HEK293 (cell line): Measurements from ENCODE around the gene ZCCHC3.

ENCODE experiments used
- CTCF ChIA-PET: fragments of 350-600 bp; formaldehyde crosslinking; extraction: SDS; loops from one replicate; lab custom pipeline; 2021; ENCODE audit warnings: antibody characterized with exemption; lab: Yijun Ruan, JAX
- POLR2A ChIA-PET: fragments of 300-600 bp; formaldehyde crosslinking; extraction: SDS; loops from one replicate; lab custom pipeline; 2020; ENCODE audit warnings: antibody characterized with exemption, inconsistent platforms; lab: Yijun Ruan, JAX
- H3K27ac ChIP-seq: fragments of 200-500 bp; sonication (Bioruptor generic); 2 replicates; pipeline ENCODE4 v1.5.1; 2014; ENCODE audit warnings: low read depth, low read length, control low read depth, inconsistent platforms; ENCODE audit errors: extremely low read depth
- H3K36me3 ChIP-seq, 2 experiments: fragments of 200-500 bp in 1 of 2; sonication (Bioruptor generic) in 1 of 2; 1 replicate in 1 of 2; 2 replicates in 1 of 2; pipeline ENCODE4 v1.5.1; 2014 to 2017; ENCODE audit warnings: inconsistent platforms in 2 of 2, low read length in 2 of 2; ENCODE audit not compliant: control insufficient read depth in 2 of 2, insufficient read depth in 1 of 2
- H3K4me1 ChIP-seq: fragments of 200-500 bp; sonication (Bioruptor generic); 2 replicates; pipeline ENCODE4 v1.5.1; 2014; ENCODE audit warnings: mild to moderate bottlenecking, low read length, inconsistent platforms; ENCODE audit not compliant: control insufficient read depth, insufficient read depth
- H3K4me3 ChIP-seq: 2 replicates; pipeline ENCODE4 v1.5.1; 2011; ENCODE audit warnings: low read depth, mild to moderate bottlenecking, control low read depth, low read length, moderate library complexity
- H3K9me3 ChIP-seq: fragments of 200-500 bp; sonication (Bioruptor generic); 2 replicates; pipeline ENCODE4 v1.5.1; 2014; ENCODE audit warnings: low read depth, low read length, inconsistent platforms; ENCODE audit not compliant: control insufficient read depth, insufficient read depth
- AEBP2 ChIP-seq: fragments of 450-650 bp; formaldehyde crosslinking; IDR thresholded peaks from 2 replicates; pipeline ENCODE4 v1.5.1; 2016; ENCODE audit warnings: missing biosample characterization, missing genetic modification characterization, borderline replicate concordance
- GLIS1 ChIP-seq: fragments of 450-650 bp; formaldehyde crosslinking; IDR thresholded peaks from 2 replicates; pipeline ENCODE4 v1.5.1; 2016; ENCODE audit warnings: missing biosample characterization, missing genetic modification characterization
- INSM2 ChIP-seq: fragments of 450-650 bp; formaldehyde crosslinking; IDR thresholded peaks from 2 replicates; pipeline ENCODE4 v1.5.1; 2016; ENCODE audit warnings: missing biosample characterization, missing genetic modification characterization
- KLF16 ChIP-seq: fragments of 450-650 bp; formaldehyde crosslinking; IDR thresholded peaks from 2 replicates; pipeline ENCODE4 v1.5.1; 2017; ENCODE audit warnings: missing biosample characterization, missing genetic modification characterization
- KLF7 ChIP-seq: fragments of 450-650 bp; formaldehyde crosslinking; IDR thresholded peaks from 2 replicates; pipeline ENCODE4 v1.5.1; 2016; ENCODE audit warnings: missing biosample characterization, missing genetic modification characterization, borderline replicate concordance
- SALL2 ChIP-seq: fragments of 450-650 bp; formaldehyde crosslinking; IDR thresholded peaks from 2 replicates; pipeline ENCODE4 v1.5.0; 2017; ENCODE audit warnings: missing biosample characterization, mild to moderate bottlenecking, missing genetic modification characterization, borderline replicate concordance
- SCRT1 ChIP-seq: fragments of 450-650 bp; formaldehyde crosslinking; IDR thresholded peaks from 2 replicates; pipeline ENCODE4 v1.5.1; 2016; ENCODE audit warnings: missing biosample characterization, missing genetic modification characterization, borderline replicate concordance
- SP7 ChIP-seq: fragments of 450-650 bp; formaldehyde crosslinking; IDR thresholded peaks from 2 replicates; pipeline ENCODE4 v1.5.1; 2016; ENCODE audit warnings: missing biosample characterization, missing genetic modification characterization
- TRIM28 ChIP-seq: IDR thresholded peaks from 2 replicates; pipeline ENCODE4 v1.6.1; 2011; ENCODE audit warnings: low read length, control low read depth, borderline replicate concordance
- ZBTB44 ChIP-seq: fragments of 450-650 bp; IDR thresholded peaks from 2 replicates; pipeline ENCODE4 v1.5.1; 2018; ENCODE audit warnings: missing biosample characterization, mild to moderate bottlenecking, missing genetic modification characterization
- ZBTB6 ChIP-seq: fragments of 450-650 bp; formaldehyde crosslinking; IDR thresholded peaks from 2 replicates; pipeline ENCODE4 v1.5.1; 2017; ENCODE audit warnings: missing biosample characterization, missing genetic modification characterization
- ZIC2 ChIP-seq: fragments of 450-650 bp; formaldehyde crosslinking; IDR thresholded peaks from 2 replicates; pipeline ENCODE4 v1.5.1; 2016; ENCODE audit warnings: missing biosample characterization, missing genetic modification characterization
- ZNF214 ChIP-seq: fragments of 450-650 bp; formaldehyde crosslinking; IDR thresholded peaks from 2 replicates; pipeline ENCODE4 v1.5.1; 2017; ENCODE audit warnings: missing biosample characterization, mild to moderate bottlenecking, missing genetic modification characterization, borderline replicate concordance
- ZNF292 ChIP-seq: fragments of 450-650 bp; formaldehyde crosslinking; IDR thresholded peaks from 2 replicates; pipeline ENCODE4 v1.5.1; 2016; ENCODE audit warnings: low read depth, missing biosample characterization, missing genetic modification characterization, borderline replicate concordance
- ZNF423 ChIP-seq: fragments of 450-650 bp; formaldehyde crosslinking; IDR thresholded peaks from 2 replicates; pipeline ENCODE4 v1.5.1; 2016; ENCODE audit warnings: missing biosample characterization, missing genetic modification characterization
- ZNF48 ChIP-seq: fragments of 450-650 bp; formaldehyde crosslinking; IDR thresholded peaks from 2 replicates; pipeline ENCODE4 v1.5.1; 2016; ENCODE audit warnings: missing biosample characterization, missing genetic modification characterization
- ZNF521 ChIP-seq: fragments of 450-650 bp; formaldehyde crosslinking; IDR thresholded peaks from 2 replicates; pipeline ENCODE4 v1.5.1; 2017; ENCODE audit warnings: missing biosample characterization, mild to moderate bottlenecking, missing genetic modification characterization
- ZNF548 ChIP-seq: fragments of 450-650 bp; formaldehyde crosslinking; IDR thresholded peaks from 2 replicates; pipeline ENCODE4 v1.5.1; 2016; ENCODE audit warnings: missing biosample characterization, missing genetic modification characterization
- ZNF600 ChIP-seq: fragments of 450-650 bp; formaldehyde crosslinking; IDR thresholded peaks from 2 replicates; pipeline ENCODE4 v1.5.1; 2016; ENCODE audit warnings: missing biosample characterization, missing genetic modification characterization
- ZNF658 ChIP-seq: fragments of 450-650 bp; formaldehyde crosslinking; IDR thresholded peaks from 2 replicates; pipeline ENCODE4; 2016; ENCODE audit warnings: missing biosample characterization, missing genetic modification characterization
- ZNF704 ChIP-seq: fragments of 450-650 bp; formaldehyde crosslinking; IDR thresholded peaks from 2 replicates; pipeline ENCODE4 v1.5.1; 2016; ENCODE audit warnings: missing biosample characterization, missing genetic modification characterization
- ZNF785 ChIP-seq: fragments of 450-650 bp; formaldehyde crosslinking; IDR thresholded peaks from 2 replicates; pipeline ENCODE4 v1.5.1; 2016; ENCODE audit warnings: missing biosample characterization, missing genetic modification characterization
- ZSCAN18 ChIP-seq: fragments of 450-650 bp; formaldehyde crosslinking; IDR thresholded peaks from 2 replicates; pipeline ENCODE4 v1.5.1; 2016; ENCODE audit warnings: missing biosample characterization, missing genetic modification characterization

ZCCHC3 gene

GRCh38 chr20:300345-300990 lies 3.1 kb downstream of the ZCCHC3 start (continued):
- TF ChIP-seq ZBTB6 (tag by site-specific recombination) (no peak), ZNF292 (tag by site-specific recombination) (no peak), SALL2 (tag by site-specific recombination) (no peak), GLIS1 (tag by site-specific recombination) (0 out of 2 replicates have a peak, but pooled peaks have one; percentile 18), KLF7 (tag by site-specific recombination) (no peak), ZNF600 (peak; percentile 61), SCRT1 (tag by site-specific recombination) (no peak), TRIM28 (peak; percentile 76; the same call in 1 of the 2 replicates)

GRCh38 chr20:301886-302848 lies 4.8 kb downstream of the ZCCHC3 start:
- peaks cover 0 to 15% of the 10 kb centered on the region in 2 experiments; a peak in 1 of 3 replicates for H3K36me3 ChIP-seq
- H3K27ac ChIP-seq, result no peak overlapping the region
- H3K4me1 ChIP-seq, result peaks cover 22% of the 10 kb centered on the region
- CTCF ChIA-PET, result interaction anchor here (0.7 to 4.1 kb wide), 3 partner anchors 17 to 83 kb away, joined by 3 to 21 read pairs (median 3); no protein-coding TSS in a partner anchor
- no peak overlapping the region for H3K4me3 ChIP-seq
- POLR2A ChIA-PET, result interaction anchor here (1.7 to 6.2 kb wide), 3 partner anchors 12 to 28 kb away, joined by 7 to 74 read pairs (median 7); partner anchors contain the start of gene SOX12
- H3K9me3 ChIP-seq, result no peaks in the 10 kb centered on the region
- TF ChIP-seq KLF16 (tag by site-specific recombination) (no peak), ZNF521 (tag by site-specific recombination) (no peak), INSM2 (tag by site-specific recombination) (no peak), AEBP2 (tag by site-specific recombination) (no peak), ZNF785 (tag by site-specific recombination) (no peak), ZNF48 (tag by site-specific recombination) (no peak), ZNF658 (tag by site-specific recombination) (no peak), ZSCAN18 (tag by site-specific recombination) (no peak), ZBTB44 (tag by site-specific recombination) (no peak), ZNF704 (tag by site-specific recombination) (no peak), ZNF548 (tag by site-specific recombination) (no peak), SP7 (tag by site-specific recombination) (peak; percentile 59), ZNF292 (tag by site-specific recombination) (no peak), ZNF423 (tag by site-specific recombination) (no peak), ZNF214 (tag by site-specific recombination) (no peak), ZIC2 (tag by site-specific recombination) (peak; percentile 46; the same call in 1 of the 2 replicates), ZBTB6 (tag by site-specific recombination) (peak; percentile 68)
